RPMI7951 (cell line): Measurements from ENCODE around the gene KRTAP10-11. TPM values are rescaled to one million over a fixed set of nuclear protein-coding genes. Genes with fewer than 3 reads are reported as not detected.

Experiments
- DNase-seq: peaks from one replicate; pipeline ENCODE4 v3.0.0-alpha.2; 2012; ENCODE audit warnings: low read depth
- total RNA-seq: library from RNA; depleted of rRNA; stranded (reverse); fragments of >200 nt; shearing (Covaris generic); gene quantifications from 2 replicates; pipeline ENCODE4 v1.2.3, GENCODE V29; 2014; rRNA removed

KRTAP10-11 gene
- total RNA-seq, 1 experiment from 2014 or later = not detected

DNA sequence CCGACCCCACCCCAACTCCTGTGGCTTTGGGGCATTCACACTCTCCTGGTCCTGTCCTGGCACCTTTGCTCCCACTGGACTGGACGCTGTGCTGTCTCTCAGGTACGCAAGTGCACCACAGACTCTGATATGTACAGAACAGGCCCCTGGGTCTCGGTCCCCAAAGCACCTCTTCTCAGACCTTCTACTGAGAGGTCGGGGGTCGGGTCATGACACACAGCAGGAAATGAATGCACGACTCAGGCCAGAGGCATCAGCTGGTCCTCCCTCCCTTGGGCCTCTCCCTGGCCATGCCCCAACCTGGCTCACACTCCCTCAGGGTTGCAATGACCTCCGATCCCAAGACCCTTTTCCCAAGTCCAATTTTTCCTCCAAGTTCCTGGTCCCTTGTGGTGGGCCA, 49.0 kb downstream of the KRTAP10-11 start:
- DNase-seq = no peak

DNA sequence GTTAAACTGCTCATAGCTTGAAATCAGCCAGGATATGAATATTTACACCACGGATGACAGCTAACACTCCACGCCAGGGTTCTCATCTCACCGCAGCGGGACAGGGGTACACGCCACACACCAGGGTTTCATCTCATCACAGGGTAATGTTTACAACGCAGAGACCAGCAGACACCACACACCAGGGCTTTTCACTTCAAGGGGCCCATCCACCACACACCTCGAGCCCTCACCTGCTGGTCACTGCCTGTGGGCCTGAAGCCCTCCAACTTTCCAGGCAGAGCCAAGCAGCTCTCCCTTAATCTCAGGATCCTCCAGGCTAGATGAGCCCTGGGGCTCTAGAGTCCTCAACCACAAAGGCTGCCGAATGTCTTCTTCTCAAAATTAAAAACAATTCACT, 49.4 kb downstream of the KRTAP10-11 start:
- DNase-seq = no peak

DNA sequence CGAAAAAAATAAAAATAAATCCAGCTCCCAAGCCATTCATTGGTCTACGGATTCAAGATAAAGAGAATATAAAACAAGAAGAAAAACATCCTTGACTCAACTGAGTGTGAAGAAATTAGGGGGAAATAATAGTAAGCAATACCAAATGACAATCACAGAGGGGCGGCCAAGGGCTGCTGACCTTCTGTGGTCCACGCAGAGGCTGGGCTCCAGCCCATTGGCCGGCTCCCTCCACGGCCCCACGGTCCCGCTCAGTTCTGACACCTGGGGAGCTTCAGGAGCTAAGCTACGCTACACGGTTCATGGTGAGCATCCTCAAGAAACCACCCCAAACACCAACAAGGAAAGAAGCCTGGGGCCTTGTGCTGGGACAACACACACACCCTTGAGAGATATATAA, 50.4 kb downstream of the KRTAP10-11 start:
- no peak for DNase-seq

Other genes starting within 250 kb of the KRTAP10-11 start
- 1.6 and 1.9 TPM in 2 replicates for gene LRRC3, start 190.9 kb upstream of the KRTAP10-11 start, total RNA-seq
- not detected in 2 replicates for gene KRTAP10-1, start 106.2 kb upstream of the KRTAP10-11 start, total RNA-seq
- gene KRTAP10-2, start 94.9 kb upstream of the KRTAP10-11 start, total RNA-seq = not detected in 2 replicates
- not detected in 2 replicates for gene KRTAP10-3, start 87.6 kb upstream of the KRTAP10-11 start, total RNA-seq
- gene KRTAP10-4, start 72.7 kb upstream of the KRTAP10-11 start, total RNA-seq = not detected in 2 replicates
- gene KRTAP10-5, start 65.8 kb upstream of the KRTAP10-11 start, total RNA-seq = not detected in 2 replicates
- not detected in 2 replicates for gene KRTAP10-6, start 53.9 kb upstream of the KRTAP10-11 start, total RNA-seq
- gene KRTAP10-7, start 45.8 kb upstream of the KRTAP10-11 start, total RNA-seq = not detected in 2 replicates
- not detected in 2 replicates for gene KRTAP10-8, start 34.3 kb upstream of the KRTAP10-11 start, total RNA-seq
- gene KRTAP10-9, start 19.3 kb upstream of the KRTAP10-11 start, total RNA-seq = not detected in 2 replicates
- not detected in 2 replicates for gene KRTAP10-10, start 9.1 kb upstream of the KRTAP10-11 start, total RNA-seq
- gene KRTAP12-4, start 8.2 kb downstream of the KRTAP10-11 start, total RNA-seq = not detected in 2 replicates
- gene KRTAP12-3, start 11.5 kb downstream of the KRTAP10-11 start, total RNA-seq = not detected in 2 replicates
- not detected in 2 replicates for gene KRTAP12-2, start 20.5 kb downstream of the KRTAP10-11 start, total RNA-seq
- not detected in 2 replicates for gene KRTAP12-1, start 35.7 kb downstream of the KRTAP10-11 start, total RNA-seq
- not detected in 2 replicates for gene KRTAP10-12, start 50.8 kb downstream of the KRTAP10-11 start, total RNA-seq
- gene TSPEAR, start 65.2 kb downstream of the KRTAP10-11 start, total RNA-seq = not detected in 2 replicates
- 40.2 and 40.7 TPM in 2 replicates for gene UBE2G2, start 155.4 kb downstream of the KRTAP10-11 start, total RNA-seq
- 88.6 and 100.0 TPM in 2 replicates for gene SUMO3, start 171.6 kb downstream of the KRTAP10-11 start, total RNA-seq
- gene PTTG1IP, start 227.3 kb downstream of the KRTAP10-11 start, total RNA-seq = 241 and 255 TPM in 2 replicates